ENCODE data around the gene STK10. TPM values are rescaled to one million over a fixed set of nuclear protein-coding genes. Genes with fewer than 3 reads are reported as not detected.

Gene STK10
- total RNA-seq, 2 donors from 2014 or later, result 403 to 408 TPM

- no peaks in the 10 kb centered on the region for H3K9me3 ChIP-seq (ENCODE audit: control insufficient read depth, low read length, poor library complexity, severe bottlenecking)
- Mint-ChIP-seq H3K4me3 (no peak overlapping the region), H3K27ac (peak overlapping the region; percentile 95), H3K4me1 (peaks cover 62% of the 10 kb centered on the region), H3K36me3 (ENCODE audit: low read depth) (peaks cover under 1% of the 10 kb centered on the region), H3K27me3 (no peaks in the 10 kb centered on the region)
- ATAC-seq, result no peak
- DNase-seq, result no peak
These were observed 46.1 kb downstream of the STK10 start for GRCh38 chr5:172141949-172142319.

DNA sequence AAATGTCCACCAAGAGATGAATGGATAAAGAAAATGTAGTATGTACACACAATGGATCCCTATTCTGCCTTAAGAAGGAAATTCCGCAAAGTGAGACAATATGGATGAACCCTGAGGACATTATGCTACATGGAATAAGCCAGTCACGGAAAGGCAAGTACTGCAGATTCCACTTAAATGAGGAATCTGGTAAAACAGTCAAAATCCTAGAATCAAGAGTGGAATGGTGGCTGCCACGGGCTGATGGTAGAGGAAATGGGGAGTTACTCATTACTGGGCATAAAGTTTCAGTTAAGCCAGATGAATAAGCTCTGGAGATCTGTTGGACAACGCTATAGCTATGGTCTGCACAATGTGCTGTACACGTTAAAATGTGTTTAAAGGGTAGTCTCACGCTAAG, 47.2 kb downstream of the STK10 start:
- ATAC-seq, result no peak
- Mint-ChIP-seq H3K4me3 (peak overlapping the region; percentile 5), H3K4me1 (peaks cover 55% of the 10 kb centered on the region), H3K36me3 (ENCODE audit: low read depth) (no peaks in the 10 kb centered on the region), H3K27me3 (no peaks in the 10 kb centered on the region), H3K27ac (no peak overlapping the region)
- no peaks in the 10 kb centered on the region for H3K9me3 ChIP-seq (ENCODE audit: control insufficient read depth, low read length, poor library complexity, severe bottlenecking)
- no peak for DNase-seq

GRCh38 chr5:172140120-172140519, 47.9 kb downstream of the STK10 start:
- peak; percentile 36 for ATAC-seq
- no peak overlapping the region for H3K4me3 Mint-ChIP-seq
- peak overlapping the region; percentile 76 for H3K27ac Mint-ChIP-seq

GRCh38 chr5:172137046-172137445, 51.0 kb downstream of the STK10 start:
- no peaks in the 10 kb centered on the region for H3K9me3 ChIP-seq (ENCODE audit: control insufficient read depth, low read length, poor library complexity, severe bottlenecking)
- Mint-ChIP-seq H3K27me3 (no peaks in the 10 kb centered on the region), H3K36me3 (ENCODE audit: low read depth) (no peaks in the 10 kb centered on the region), H3K4me3 (no peak overlapping the region), H3K4me1 (peaks cover 53% of the 10 kb centered on the region), H3K27ac (peak overlapping the region; percentile 3)
- no peak for DNase-seq
- ATAC-seq, result no peak

More at GRCh38 chr5:172140120-172140519, 47.9 kb downstream of the STK10 start:
- H3K4me1 Mint-ChIP-seq, result peaks cover 58% of the 10 kb centered on the region
- H3K36me3 Mint-ChIP-seq (ENCODE audit: low read depth), result no peaks in the 10 kb centered on the region
- no peaks in the 10 kb centered on the region for H3K9me3 ChIP-seq (ENCODE audit: control insufficient read depth, low read length, poor library complexity, severe bottlenecking)
- no peak for DNase-seq
- no peaks in the 10 kb centered on the region for H3K27me3 Mint-ChIP-seq

- no peaks in the 10 kb centered on the region for H3K36me3 Mint-ChIP-seq (ENCODE audit: low read depth)
- no peaks in the 10 kb centered on the region for H3K27me3 Mint-ChIP-seq
- DNase-seq, result no peak
- peak overlapping the region; percentile 60 for H3K4me3 Mint-ChIP-seq
- no peaks in the 10 kb centered on the region for H3K9me3 ChIP-seq (ENCODE audit: control insufficient read depth, low read length, poor library complexity, severe bottlenecking)
- peak overlapping the region; percentile 92 for H3K27ac Mint-ChIP-seq
- peak; percentile 67 for ATAC-seq
- peaks cover 47% of the 10 kb centered on the region for H3K4me1 Mint-ChIP-seq
These were observed 54.5 kb downstream of the STK10 start for GRCh38 chr5:172133359-172134029.

- H3K9me3 ChIP-seq (ENCODE audit: control insufficient read depth, low read length, poor library complexity, severe bottlenecking), result no peaks in the 10 kb centered on the region
- no peak for ATAC-seq
- H3K27ac Mint-ChIP-seq, result peak overlapping the region; percentile 92
- no peak for DNase-seq
- H3K4me1 Mint-ChIP-seq, result peaks cover 51% of the 10 kb centered on the region
- no peaks in the 10 kb centered on the region for H3K27me3 Mint-ChIP-seq
- H3K36me3 Mint-ChIP-seq (ENCODE audit: low read depth), result no peaks in the 10 kb centered on the region
- no peak overlapping the region for H3K4me3 Mint-ChIP-seq
These were observed 56.3 kb downstream of the STK10 start for GRCh38 chr5:172131690-172132089.

DNA sequence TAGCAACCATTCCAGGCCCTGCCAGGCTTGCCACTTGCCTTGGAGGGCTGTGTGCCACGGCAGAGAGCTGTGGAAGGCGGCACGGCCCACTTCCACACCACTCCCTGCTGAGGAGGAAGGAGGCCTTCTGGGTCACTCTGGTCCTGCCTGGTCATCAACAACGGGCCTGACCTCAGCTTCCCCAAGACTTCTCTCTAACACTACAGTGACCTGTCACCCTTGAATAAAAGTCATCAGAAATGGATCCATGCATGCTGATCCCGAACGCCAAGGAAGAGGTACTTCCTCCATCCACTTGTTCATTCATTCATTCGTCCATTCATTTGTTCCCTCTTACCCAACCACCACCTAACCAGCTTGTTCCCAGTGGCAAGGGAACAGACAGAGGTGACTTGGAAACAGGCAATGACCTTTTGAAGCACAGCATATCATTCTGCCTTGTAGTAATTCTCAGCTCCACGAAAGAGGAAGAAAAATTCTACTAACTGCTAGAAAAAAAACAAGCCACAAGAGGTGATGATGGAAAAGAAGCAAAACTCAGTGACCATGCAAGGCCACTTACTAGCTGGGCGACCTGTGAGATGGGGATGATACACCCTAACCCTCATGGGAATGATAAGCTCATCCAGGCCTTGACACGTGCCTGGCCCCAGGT, 58.6 kb downstream of the STK10 start:
- DNase-seq (no peak), ATAC-seq (no peak)
- no peaks in the 10 kb centered on the region for H3K36me3 Mint-ChIP-seq (ENCODE audit: low read depth)
- peak overlapping the region; percentile 92 for H3K27ac Mint-ChIP-seq
- H3K4me1 Mint-ChIP-seq, result peaks cover 42% of the 10 kb centered on the region
- H3K4me3 Mint-ChIP-seq, result no peak overlapping the region
- H3K27me3 Mint-ChIP-seq, result no peaks in the 10 kb centered on the region
- H3K9me3 ChIP-seq (ENCODE audit: control insufficient read depth, low read length, poor library complexity, severe bottlenecking), result no peaks in the 10 kb centered on the region

DNA sequence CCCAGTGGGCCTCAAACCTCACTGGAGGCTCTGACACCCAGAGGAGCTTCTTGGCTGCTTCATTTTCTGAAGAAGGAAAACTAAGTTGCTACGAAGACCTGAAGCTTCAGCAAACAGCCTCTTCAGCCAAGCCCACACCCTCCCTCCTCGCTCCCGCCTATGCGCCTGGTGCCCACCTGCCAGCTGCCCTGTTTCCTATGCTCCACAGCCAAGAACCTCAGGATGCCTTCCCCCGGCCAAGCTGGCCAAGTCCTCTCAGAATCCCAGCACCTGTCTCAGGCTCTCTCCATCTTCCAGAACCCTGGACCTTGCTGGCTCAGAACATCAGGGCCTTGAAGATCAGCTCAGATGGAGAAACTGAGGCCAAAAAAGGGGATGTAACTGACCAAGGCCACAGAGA, 60.4 kb downstream of the STK10 start:
- H3K36me3 Mint-ChIP-seq (ENCODE audit: low read depth), result no peaks in the 10 kb centered on the region
- no peak for ATAC-seq
- no peak for DNase-seq
- no peak overlapping the region for H3K27ac Mint-ChIP-seq
- H3K27me3 Mint-ChIP-seq, result no peaks in the 10 kb centered on the region
- no peaks in the 10 kb centered on the region for H3K9me3 ChIP-seq (ENCODE audit: control insufficient read depth, low read length, poor library complexity, severe bottlenecking)
- H3K4me3 Mint-ChIP-seq, result no peak overlapping the region
- peaks cover 33% of the 10 kb centered on the region for H3K4me1 Mint-ChIP-seq

- Mint-ChIP-seq H3K4me3 (no peak overlapping the region), H3K4me1 (peaks cover 37% of the 10 kb centered on the region), H3K36me3 (ENCODE audit: low read depth) (peaks cover 6% of the 10 kb centered on the region), H3K27ac (peak overlapping the region; percentile 86), H3K27me3 (no peaks in the 10 kb centered on the region)
- H3K9me3 ChIP-seq (ENCODE audit: control insufficient read depth, low read length, poor library complexity, severe bottlenecking), result no peaks in the 10 kb centered on the region
- DNase-seq, result no peak
- ATAC-seq, result no peak
These were observed 64.7 kb downstream of the STK10 start for GRCh38 chr5:172123269-172123692.

GRCh38 chr5:172119921-172120688, 67.9 kb downstream of the STK10 start:
- no peaks in the 10 kb centered on the region for H3K27me3 Mint-ChIP-seq
- ATAC-seq, result no peak
- H3K27ac Mint-ChIP-seq, result peak overlapping the region; percentile 68
- H3K4me3 Mint-ChIP-seq, result peak overlapping the region; percentile 59
- H3K36me3 Mint-ChIP-seq (ENCODE audit: low read depth), result peaks cover 6% of the 10 kb centered on the region
- no peak for DNase-seq
- H3K9me3 ChIP-seq (ENCODE audit: control insufficient read depth, low read length, poor library complexity, severe bottlenecking), result no peaks in the 10 kb centered on the region
- H3K4me1 Mint-ChIP-seq, result peaks cover 49% of the 10 kb centered on the region

- H3K27ac Mint-ChIP-seq, result peak overlapping the region; percentile 97
- H3K27me3 Mint-ChIP-seq, result no peaks in the 10 kb centered on the region
- ATAC-seq (no peak), DNase-seq (no peak)
- H3K4me1 Mint-ChIP-seq, result peaks cover 48% of the 10 kb centered on the region
- peak overlapping the region; percentile 75 for H3K4me3 Mint-ChIP-seq
- H3K9me3 ChIP-seq (ENCODE audit: control insufficient read depth, low read length, poor library complexity, severe bottlenecking), result no peaks in the 10 kb centered on the region
- peaks cover 10% of the 10 kb centered on the region for H3K36me3 Mint-ChIP-seq (ENCODE audit: low read depth)
These were observed 69.1 kb downstream of the STK10 start for GRCh38 chr5:172118891-172119290.

- Mint-ChIP-seq H3K4me3 (peak overlapping the region; percentile 67), H3K27ac (peak overlapping the region; percentile 97), H3K4me1 (peaks cover 54% of the 10 kb centered on the region), H3K36me3 (ENCODE audit: low read depth) (peaks cover 10% of the 10 kb centered on the region), H3K27me3 (no peaks in the 10 kb centered on the region)
- no peak for ATAC-seq
- no peaks in the 10 kb centered on the region for H3K9me3 ChIP-seq (ENCODE audit: control insufficient read depth, low read length, poor library complexity, severe bottlenecking)
- DNase-seq, result no peak
These were observed 69.9 kb downstream of the STK10 start for GRCh38 chr5:172117977-172118701.

- Mint-ChIP-seq H3K4me3 (peak overlapping the region; percentile 81), H3K36me3 (ENCODE audit: low read depth) (peaks cover 8% of the 10 kb centered on the region), H3K27me3 (no peaks in the 10 kb centered on the region), H3K4me1 (peaks cover 59% of the 10 kb centered on the region), H3K27ac (peak overlapping the region; percentile 97)
- ATAC-seq (peak; percentile 19), DNase-seq (peak in 1 of 3 donors; percentile 12)
- H3K9me3 ChIP-seq (ENCODE audit: control insufficient read depth, low read length, poor library complexity, severe bottlenecking), result no peaks in the 10 kb centered on the region
These were observed 72.5 kb downstream of the STK10 start for GRCh38 chr5:172115541-172115982.

Data from T-helper 17 cell (primary cell).